ENCODE results near the gene DLD. TPM values are rescaled to one million over a fixed set of nuclear protein-coding genes. Genes with fewer than 3 reads are reported as not detected.

Gene DLD
- polyA plus RNA-seq, 1 donor (not counting 4 experiments of a cell fraction or from before 2014, with no cell fraction given) = 153 TPM

DNA sequence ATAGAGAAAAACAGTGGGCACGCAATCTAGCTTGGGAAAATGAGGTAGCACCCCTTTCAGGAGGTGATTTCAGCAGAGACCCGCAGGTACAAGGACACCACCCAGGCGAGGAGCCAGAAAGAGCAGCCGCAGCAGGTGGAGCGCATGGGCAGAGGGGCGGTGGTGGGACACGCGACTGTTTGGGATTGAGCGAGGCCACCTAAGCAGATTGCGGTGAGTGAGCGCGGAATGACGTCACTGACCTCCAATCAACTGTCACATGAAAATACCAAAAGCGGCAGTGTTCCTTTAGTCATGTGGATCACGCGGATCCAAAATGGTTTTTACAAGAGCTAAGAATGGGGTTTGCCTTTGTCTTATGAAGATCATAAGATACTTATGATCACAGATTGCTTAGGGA lies 47.8 kb upstream of the DLD start:
- H3K9me1 ChIP-seq (ENCODE audit: control insufficient read depth, extremely low read depth, insufficient read depth, low read length) = no peaks in the 10 kb centered on the region
- H3K4me1 ChIP-seq (ENCODE audit: control insufficient read depth, extremely low read depth, insufficient read depth, low read length) = no peaks in the 10 kb centered on the region
- DNase-seq (ENCODE audit: low read depth, low spot score) = no peak
- no peaks in the 10 kb centered on the region for H3K9me3 ChIP-seq (ENCODE audit: control insufficient read depth, low read depth, low read length)
- peaks cover 2% of the 10 kb centered on the region for H3K27me3 ChIP-seq (ENCODE audit: control insufficient read depth, extremely low read depth, insufficient read depth, low read length)
- no peak overlapping the region for H3K4me3 ChIP-seq (ENCODE audit: control insufficient read depth in 2 of 3, extremely low read depth in 1 of 3, insufficient read depth in 2 of 3, low read depth in 1 of 3, low read length in 3 of 3)
- no peak overlapping the region for H3K27ac ChIP-seq (ENCODE audit: control insufficient read depth, insufficient read depth, low read length)
- no peak overlapping the region for H3K4me2 ChIP-seq (ENCODE audit: control insufficient read depth, extremely low read depth, insufficient read depth, low read depth, low read length)
- no peak overlapping the region for H2AFZ ChIP-seq (ENCODE audit: control insufficient read depth, low read length)
- H3K9ac ChIP-seq (ENCODE audit: control insufficient read depth, extremely low read depth, insufficient read depth, low read length) = no peak overlapping the region
- dilution Hi-C loops (cut with MboI; ENCODE audit: extremely low pct_ligation_motif_present, low sequenced_read_pairs) = no loop called here
- H3K36me3 ChIP-seq (ENCODE audit: control insufficient read depth in 2 of 2, extremely low read depth in 1 of 2, insufficient read depth in 2 of 2, low read length in 2 of 2) = no peaks in the 10 kb centered on the region
- no peak for TF ChIP-seq CTCF (optimal IDR thresholded peaks at IDR 0.05 in 1 of 3, IDR thresholded peaks at IDR 0.05 in 1 of 3, conservative IDR thresholded peaks at IDR 0.05 in 1 of 3; ENCODE audit: extremely low read depth in 1 of 3, insufficient read depth in 2 of 3, low read length in 3 of 3)
- no peak for TF ChIP-seq EZH2 (IDR thresholded peaks at IDR 0.05; ENCODE audit: low read length)
- no peaks in the 10 kb centered on the region for H3K79me2 ChIP-seq (ENCODE audit: control insufficient read depth, insufficient read depth, low read length)
- H4K20me1 ChIP-seq (ENCODE audit: control insufficient read depth, extremely low read depth, insufficient read depth, low read length) = no peaks in the 10 kb centered on the region
- no peak for FAIRE-seq

DNA sequence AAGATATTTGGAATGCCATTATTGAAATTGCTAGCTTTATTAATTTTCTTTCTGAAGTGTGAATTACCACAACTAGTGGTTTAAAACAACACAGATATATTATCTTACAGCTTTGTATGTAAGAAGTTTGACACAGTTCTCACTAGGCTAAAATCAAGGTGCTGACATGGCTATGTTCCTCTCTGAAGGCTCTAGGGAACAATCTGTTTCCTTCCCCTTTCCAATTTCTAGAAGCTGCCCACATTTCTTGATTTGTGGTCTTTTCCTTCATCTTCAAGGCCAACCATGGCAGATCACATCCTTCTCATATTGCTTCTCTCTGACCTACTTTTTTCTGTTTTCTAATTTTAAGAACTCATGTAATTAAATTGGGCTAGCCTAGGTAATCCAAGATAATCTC lies 44.7 kb upstream of the DLD start:
- no peak overlapping the region for H3K4me2 ChIP-seq (ENCODE audit: control insufficient read depth, extremely low read depth, insufficient read depth, low read depth, low read length)
- dilution Hi-C loops (cut with MboI; ENCODE audit: extremely low pct_ligation_motif_present, low sequenced_read_pairs) = no loop called here
- H3K4me1 ChIP-seq (ENCODE audit: control insufficient read depth, extremely low read depth, insufficient read depth, low read length) = no peaks in the 10 kb centered on the region
- H3K9ac ChIP-seq (ENCODE audit: control insufficient read depth, extremely low read depth, insufficient read depth, low read length) = no peak overlapping the region
- no peaks in the 10 kb centered on the region for H3K36me3 ChIP-seq (ENCODE audit: control insufficient read depth in 2 of 2, extremely low read depth in 1 of 2, insufficient read depth in 2 of 2, low read length in 2 of 2)
- FAIRE-seq (no peak), DNase-seq (ENCODE audit: low read depth, low spot score) (no peak)
- H3K9me1 ChIP-seq (ENCODE audit: control insufficient read depth, extremely low read depth, insufficient read depth, low read length) = no peaks in the 10 kb centered on the region
- no peak overlapping the region for H3K4me3 ChIP-seq (ENCODE audit: control insufficient read depth in 2 of 3, extremely low read depth in 1 of 3, insufficient read depth in 2 of 3, low read depth in 1 of 3, low read length in 3 of 3)
- no peak overlapping the region for H2AFZ ChIP-seq (ENCODE audit: control insufficient read depth, low read length)
- H4K20me1 ChIP-seq (ENCODE audit: control insufficient read depth, extremely low read depth, insufficient read depth, low read length) = no peaks in the 10 kb centered on the region
- TF ChIP-seq CTCF (optimal IDR thresholded peaks at IDR 0.05 in 1 of 3, IDR thresholded peaks at IDR 0.05 in 1 of 3, conservative IDR thresholded peaks at IDR 0.05 in 1 of 3; ENCODE audit: extremely low read depth in 1 of 3, insufficient read depth in 2 of 3, low read length in 3 of 3) (no peak), EZH2 (IDR thresholded peaks at IDR 0.05; ENCODE audit: low read length) (no peak)
- H3K27me3 ChIP-seq (ENCODE audit: control insufficient read depth, extremely low read depth, insufficient read depth, low read length) = no peaks in the 10 kb centered on the region
- H3K79me2 ChIP-seq (ENCODE audit: control insufficient read depth, insufficient read depth, low read length) = no peaks in the 10 kb centered on the region
- no peak overlapping the region for H3K27ac ChIP-seq (ENCODE audit: control insufficient read depth, insufficient read depth, low read length)
- H3K9me3 ChIP-seq (ENCODE audit: control insufficient read depth, low read depth, low read length) = no peaks in the 10 kb centered on the region
